Measurements from ENCODE around the gene PCNT.
"Not testable (repeated sequence)": the region's sequence is repeated elsewhere in the genome, so short reads cannot be mapped to it uniquely, and the experiment has no call there.

Gene PCNT

GRCh38 chr21:46431884-46432488, 108.0 kb downstream of the PCNT start:
- no peak for DNase-seq (ENCODE audit: low spot score)
- TF ChIP-seq, protein P1, sequence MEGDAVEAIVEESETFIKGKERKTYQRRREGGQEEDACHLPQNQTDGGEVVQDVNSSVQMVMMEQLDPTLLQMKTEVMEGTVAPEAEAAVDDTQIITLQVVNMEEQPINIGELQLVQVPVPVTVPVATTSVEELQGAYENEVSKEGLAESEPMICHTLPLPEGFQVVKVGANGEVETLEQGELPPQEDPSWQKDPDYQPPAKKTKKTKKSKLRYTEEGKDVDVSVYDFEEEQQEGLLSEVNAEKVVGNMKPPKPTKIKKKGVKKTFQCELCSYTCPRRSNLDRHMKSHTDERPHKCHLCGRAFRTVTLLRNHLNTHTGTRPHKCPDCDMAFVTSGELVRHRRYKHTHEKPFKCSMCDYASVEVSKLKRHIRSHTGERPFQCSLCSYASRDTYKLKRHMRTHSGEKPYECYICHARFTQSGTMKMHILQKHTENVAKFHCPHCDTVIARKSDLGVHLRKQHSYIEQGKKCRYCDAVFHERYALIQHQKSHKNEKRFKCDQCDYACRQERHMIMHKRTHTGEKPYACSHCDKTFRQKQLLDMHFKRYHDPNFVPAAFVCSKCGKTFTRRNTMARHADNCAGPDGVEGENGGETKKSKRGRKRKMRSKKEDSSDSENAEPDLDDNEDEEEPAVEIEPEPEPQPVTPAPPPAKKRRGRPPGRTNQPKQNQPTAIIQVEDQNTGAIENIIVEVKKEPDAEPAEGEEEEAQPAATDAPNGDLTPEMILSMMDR (IDR thresholded peaks at IDR 0.05; ENCODE audit: extremely low read depth, missing control alignments), result no peak

DNA sequence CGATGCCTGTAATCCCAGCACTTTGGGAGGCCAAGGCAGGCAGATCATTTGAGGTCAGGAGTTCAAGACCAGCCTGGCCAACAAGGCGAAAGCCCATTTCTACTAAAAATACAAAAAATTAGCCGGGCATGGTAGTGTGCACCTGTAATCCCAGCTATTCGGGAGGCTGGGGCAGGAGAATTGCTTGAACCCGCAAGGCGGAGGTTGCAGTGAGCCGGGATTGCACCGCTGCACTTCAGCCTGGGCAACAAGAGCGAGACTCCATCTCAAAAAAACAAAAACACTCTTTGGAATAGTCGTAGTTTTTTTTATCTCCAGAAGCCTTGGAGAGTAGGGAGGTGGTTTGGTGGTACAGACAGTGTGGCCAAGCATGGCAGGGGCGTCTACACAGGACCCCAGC, 109.2 kb downstream of the PCNT start:
- DNase-seq (ENCODE audit: low spot score), result not testable (repeated sequence)

DNA sequence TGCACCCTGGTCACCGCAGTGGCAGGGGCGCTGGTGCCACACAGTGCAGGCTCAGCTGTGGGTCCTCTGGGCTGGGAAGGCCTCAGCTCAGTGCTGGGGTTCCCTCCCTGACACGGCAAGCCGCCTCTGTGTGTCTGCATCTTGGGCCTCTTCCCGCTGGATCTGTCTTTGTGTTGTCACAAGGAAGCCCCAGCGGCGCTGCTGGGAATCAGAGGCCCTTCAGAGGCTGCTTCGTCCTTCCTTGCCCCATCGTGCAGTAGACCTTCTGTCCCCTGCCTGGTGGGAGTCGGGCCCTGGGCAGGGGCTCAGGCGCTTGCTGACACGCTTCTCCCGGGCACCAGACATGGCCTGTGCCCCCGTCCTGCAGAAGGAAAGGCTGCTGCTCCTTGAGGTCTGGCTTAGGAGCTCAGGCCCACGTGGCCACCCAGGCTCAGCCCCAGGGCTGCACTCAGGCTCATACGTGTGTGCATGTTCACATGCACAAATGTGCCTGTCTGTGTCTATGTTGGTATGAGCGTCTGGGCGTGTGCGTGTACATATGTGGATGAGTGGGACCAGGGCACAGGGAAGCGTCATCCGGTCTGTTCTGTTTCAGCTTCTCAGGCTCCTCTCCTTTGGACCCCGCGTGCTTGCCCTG, 110.5 kb downstream of the PCNT start:
- TF ChIP-seq, protein P1 (IDR thresholded peaks at IDR 0.05; ENCODE audit: extremely low read depth, missing control alignments), result no peak
- no peak for DNase-seq (ENCODE audit: low spot score)

DNA sequence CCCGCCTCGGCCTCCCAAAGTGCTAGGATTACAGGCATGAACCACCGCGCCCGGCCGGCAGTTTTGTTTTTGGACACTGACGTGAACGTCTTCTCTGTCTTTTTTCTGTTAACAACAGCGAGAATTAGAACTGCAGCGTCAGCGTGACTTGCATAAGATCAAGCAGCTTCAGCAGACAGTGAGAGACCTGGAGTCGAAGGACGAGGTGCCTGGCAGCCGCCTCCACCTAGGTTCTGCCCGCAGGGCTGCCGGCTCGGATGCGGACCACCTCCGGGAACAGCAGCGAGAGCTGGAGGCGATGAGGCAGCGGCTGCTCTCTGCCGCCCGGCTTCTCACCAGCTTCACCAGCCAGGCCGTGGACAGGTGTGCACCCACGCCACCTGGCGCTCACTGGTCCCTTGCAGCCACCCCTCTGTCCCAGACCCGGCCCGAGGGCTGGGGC, 111.9 kb downstream of the PCNT start:
- TF ChIP-seq, protein P1 (IDR thresholded peaks at IDR 0.05; ENCODE audit: extremely low read depth, missing control alignments), result no peak
- no peak for DNase-seq (ENCODE audit: low spot score)

DNA sequence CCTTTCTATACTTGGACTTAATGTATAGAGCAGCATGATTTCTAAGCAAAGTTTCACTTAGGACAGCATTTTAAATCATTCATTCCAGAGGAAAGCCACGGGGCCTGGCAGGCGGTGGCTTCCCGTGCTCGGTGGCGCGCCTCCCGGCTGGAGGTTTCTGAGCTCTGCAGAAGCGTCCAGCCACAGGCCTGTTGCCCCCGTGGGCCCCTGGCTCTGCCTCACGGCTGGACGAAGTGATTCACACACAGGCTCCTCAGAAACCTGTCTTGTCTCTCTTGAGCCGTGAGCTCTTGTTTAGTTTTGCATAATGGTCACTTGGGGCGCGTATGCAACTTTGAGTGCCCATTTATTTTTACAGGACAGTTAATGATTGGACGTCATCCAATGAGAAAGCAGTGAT, 112.7 kb downstream of the PCNT start:
- TF ChIP-seq, protein P1 (IDR thresholded peaks at IDR 0.05; ENCODE audit: extremely low read depth, missing control alignments), result no peak
- DNase-seq (ENCODE audit: low spot score), result no peak

DNA sequence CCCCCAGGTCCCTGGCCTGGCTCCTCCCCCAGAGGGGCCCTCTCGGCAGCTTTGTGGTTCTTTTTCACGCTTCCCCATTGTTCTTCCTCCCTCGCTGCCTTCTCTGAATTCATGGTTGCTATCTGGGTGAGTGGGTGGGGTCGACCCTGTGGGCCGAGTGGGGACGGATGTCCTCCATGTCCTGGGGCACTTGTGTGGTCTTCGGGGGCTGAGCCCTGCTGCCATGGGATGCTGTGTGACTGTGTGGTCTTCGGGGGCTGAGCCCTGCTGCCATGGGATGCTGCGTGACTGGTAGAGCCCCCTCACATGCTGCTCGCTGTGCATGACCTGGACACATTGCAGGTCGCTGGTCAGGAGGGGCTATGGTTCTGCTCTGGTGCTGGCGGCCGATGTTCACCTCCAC, 113.1 kb downstream of the PCNT start:
- DNase-seq (ENCODE audit: low spot score), result no peak
- TF ChIP-seq, protein P1 (IDR thresholded peaks at IDR 0.05; ENCODE audit: extremely low read depth, missing control alignments), result no peak

DNA sequence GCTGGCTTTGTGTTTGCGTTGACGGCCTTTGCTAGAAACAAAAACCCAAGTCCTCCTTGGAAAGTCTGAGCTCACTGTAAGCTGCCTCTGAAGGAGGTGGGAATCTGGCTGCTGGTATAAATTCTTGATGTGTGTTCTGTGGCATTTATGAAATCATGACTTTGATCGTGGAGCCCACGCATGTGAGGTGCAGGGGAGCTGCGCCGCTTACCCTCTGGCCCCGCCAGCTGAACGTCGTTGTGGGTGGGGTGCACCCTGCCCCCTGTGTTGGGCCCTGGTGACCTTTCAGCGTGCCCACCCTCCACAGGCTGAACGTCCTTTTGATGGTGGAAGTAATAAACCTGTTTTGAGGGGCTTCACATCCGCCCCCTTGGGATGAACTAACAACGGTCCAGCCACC, 113.6 kb downstream of the PCNT start:
- DNase-seq (ENCODE audit: low spot score), result peak; percentile 12
- TF ChIP-seq, protein P1 (IDR thresholded peaks at IDR 0.05; ENCODE audit: extremely low read depth, missing control alignments), result no peak

DNA sequence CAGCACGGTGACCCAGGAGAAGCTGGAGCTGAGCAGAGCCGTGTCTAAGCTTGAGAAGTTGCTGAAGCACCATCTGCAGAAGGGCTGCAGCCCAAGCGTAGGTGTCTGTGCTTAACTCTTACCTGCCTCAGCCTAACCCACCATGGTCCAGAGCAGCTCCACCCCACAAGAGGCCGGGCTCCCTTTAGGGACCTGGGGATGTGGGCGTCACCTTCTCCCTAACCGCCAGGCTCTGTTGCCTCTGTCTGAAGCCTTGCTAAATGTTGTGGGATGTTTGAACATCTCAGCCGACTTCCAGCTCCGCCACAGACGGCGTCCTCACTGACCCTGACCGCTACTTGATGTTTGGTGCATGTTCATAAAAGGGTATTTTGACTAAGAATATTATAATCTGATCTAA, 114.3 kb downstream of the PCNT start:
- TF ChIP-seq, protein P1 (IDR thresholded peaks at IDR 0.05; ENCODE audit: extremely low read depth, missing control alignments), result no peak

More for the DNA sequence above, 114.3 kb downstream of the PCNT start:
- DNase-seq (ENCODE audit: low spot score), result peak; percentile 12

All from GM20000 (cell line).